DND-41 (cell line): Measurements from ENCODE around the gene MAST4.

Experiments used
- ATAC-seq: fragments of 200-7000 bp; cut with Tn5 transposase; 3 replicates; pipeline ENCODE4 v1.9.1; 2021; ENCODE audit warnings: low read depth; ENCODE audit not compliant: insufficient read depth
- DNase-seq: peaks from one replicate; pipeline ENCODE4 v3.0.0-alpha.2; 2020
- H2AFZ ChIP-seq: 2 replicates; pipeline ENCODE4 v1.6.0; 2012; ENCODE audit warnings: low read depth, low read length
- H3K27ac ChIP-seq: 2 replicates; pipeline ENCODE4 v1.5.1; 2012; ENCODE audit warnings: low read length, inconsistent platforms
- H3K27me3 ChIP-seq: fragments of 200-600 bp; sonication (generic); 2 replicates; pipeline ENCODE4 v1.6.0; 2012; ENCODE audit warnings: low read length, mild to moderate bottlenecking, inconsistent platforms; ENCODE audit not compliant: insufficient read depth, poor library complexity
- H3K36me3 ChIP-seq: 2 replicates; pipeline ENCODE4 v1.5.1; 2012; ENCODE audit warnings: low read length, inconsistent platforms; ENCODE audit not compliant: insufficient read depth
- H3K4me1 ChIP-seq: 2 replicates; pipeline ENCODE4 v1.5.1; 2012; ENCODE audit warnings: mild to moderate bottlenecking, low read length; ENCODE audit not compliant: insufficient read depth
- H3K4me2 ChIP-seq: 2 replicates; pipeline ENCODE4 v1.6.0; 2012; ENCODE audit warnings: mild to moderate bottlenecking, moderate library complexity, low read length, inconsistent platforms; ENCODE audit not compliant: insufficient read depth
- H3K4me3 ChIP-seq, 2 experiments: fragments of 200-600 bp in 1 of 2; shearing (Covaris generic) in 1 of 2; 2 replicates each; pipeline ENCODE4 v1.5.1; 2012 to 2016; ENCODE audit warnings: inconsistent platforms in 2 of 2, low read length in 2 of 2, mild to moderate bottlenecking in 2 of 2, low read depth in 1 of 2, moderate library complexity in 1 of 2
- H3K79me2 ChIP-seq: 2 replicates; pipeline ENCODE4 v1.6.0; 2012; ENCODE audit warnings: low read length, inconsistent platforms; ENCODE audit not compliant: insufficient read depth
- H3K9ac ChIP-seq: 2 replicates; pipeline ENCODE4 v1.6.0; 2012; ENCODE audit warnings: low read depth, mild to moderate bottlenecking, inconsistent platforms, low read length, moderate library complexity
- H3K9me3 ChIP-seq: 2 replicates; pipeline ENCODE4 v1.5.1; 2012; ENCODE audit warnings: low read length, moderate library complexity, mild to moderate bottlenecking, inconsistent platforms; ENCODE audit not compliant: insufficient read depth, severe bottlenecking
- H4K20me1 ChIP-seq: 2 replicates; pipeline ENCODE4 v1.6.0; 2012; ENCODE audit warnings: low read length; ENCODE audit not compliant: insufficient read depth
- CTCF ChIP-seq: IDR thresholded peaks from 2 replicates; pipeline ENCODE4 v1.5.1; 2012; ENCODE audit warnings: borderline replicate concordance, low read length, moderate library complexity, mild to moderate bottlenecking; ENCODE audit not compliant: poor library complexity, severe bottlenecking; ENCODE audit errors: extremely low read depth
- EZH2 ChIP-seq: IDR thresholded peaks from 3 replicates; pipeline ENCODE4 v1.6.1; 2012; ENCODE audit warnings: borderline replicate concordance, low read depth, mild to moderate bottlenecking, moderate library complexity, low read length, inconsistent platforms; ENCODE audit not compliant: severe bottlenecking

MAST4 gene

GRCh38 chr5:66595756-66596635 is at the start of gene MAST4:
Gene MAST4 (plus strand): TSS chr5:66596393. CDS start chr5:66596656, 263 bp downstream.
- H3K27ac ChIP-seq, result peak within 1 kb of the TSS; percentile 63
- H2AFZ ChIP-seq, result peak within 1 kb of the TSS; percentile 77
- peak within 1 kb of the TSS; percentile 72 for H3K9ac ChIP-seq
- DNase-seq (peak; percentile 91), ATAC-seq (peak; percentile 88)
- peaks cover 37% of the 10 kb centered on the region for H3K4me1 ChIP-seq
- H3K9me3 ChIP-seq, result no peaks in the 10 kb centered on the region
- peaks cover 42% of the 10 kb centered on the region for H3K79me2 ChIP-seq
- no peaks in the 10 kb centered on the region for H3K27me3 ChIP-seq
- peaks cover 5% of the 10 kb centered on the region; the same call in 1 of the 2 replicates for H4K20me1 ChIP-seq
- peak within 1 kb of the TSS; percentile 30 to 78 for H3K4me3 ChIP-seq
- no peaks in the 10 kb centered on the region for H3K36me3 ChIP-seq
- TF ChIP-seq CTCF, result no peak
- TF ChIP-seq EZH2, result no peak
- H3K4me2 ChIP-seq, result peak within 1 kb of the TSS; percentile 68

GRCh38 chr5:66546541-66546940 is 49.7 kb upstream of the MAST4 start:
- Histone ChIP-seq H3K9me3 (peaks cover 20% of the 10 kb centered on the region), H3K79me2 (no peaks in the 10 kb centered on the region), H4K20me1 (no peaks in the 10 kb centered on the region), H3K9ac (no peak overlapping the region), H3K36me3 (no peaks in the 10 kb centered on the region), H3K27me3 (no peaks in the 10 kb centered on the region), H3K27ac (no peak overlapping the region), H3K4me3 (no peak overlapping the region), H3K4me1 (no peaks in the 10 kb centered on the region), H2AFZ (no peak overlapping the region), H3K4me2 (no peak overlapping the region)
- no peak for TF ChIP-seq EZH2
- TF ChIP-seq CTCF, result no peak
- DNase-seq (no peak), ATAC-seq (no peak)

DNA sequence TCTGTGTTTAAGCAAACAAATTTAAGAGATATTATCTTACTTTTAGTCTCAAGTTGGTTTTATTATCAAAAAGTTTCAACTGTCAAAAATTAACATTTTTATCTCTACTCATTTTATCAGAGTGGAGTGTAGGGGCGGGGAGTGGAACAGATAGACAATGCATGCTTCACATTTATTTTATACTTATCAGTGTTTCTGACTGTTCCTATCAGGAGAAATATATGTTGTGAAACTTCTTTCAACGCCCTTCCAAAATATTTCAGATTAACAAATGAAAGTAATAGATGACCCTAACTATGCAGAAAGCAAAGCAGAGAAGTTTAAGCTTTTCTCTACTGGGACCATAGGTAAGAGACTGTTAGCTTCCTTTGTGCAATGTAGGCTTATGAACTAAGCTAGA is 44.9 kb upstream of the MAST4 start:
- ATAC-seq, result no peak
- no peaks in the 10 kb centered on the region for H3K27me3 ChIP-seq
- no peaks in the 10 kb centered on the region for H3K79me2 ChIP-seq
- H3K9ac ChIP-seq, result no peak overlapping the region
- no peak for DNase-seq
- TF ChIP-seq EZH2 (no peak), CTCF (no peak)
- peaks cover 17% of the 10 kb centered on the region for H3K4me1 ChIP-seq
- no peaks in the 10 kb centered on the region for H4K20me1 ChIP-seq
- no peak overlapping the region for H3K27ac ChIP-seq
- no peak overlapping the region for H3K4me2 ChIP-seq
- no peaks in the 10 kb centered on the region for H3K36me3 ChIP-seq
- no peak overlapping the region for H2AFZ ChIP-seq
- no peak overlapping the region for H3K4me3 ChIP-seq
- peaks cover 15% of the 10 kb centered on the region for H3K9me3 ChIP-seq
